ENCODE data around the gene USP32.

- TF ChIP-seq POLR2AphosphoS5 (IDR thresholded peaks at IDR 0.05; ENCODE audit: low read depth, low read length): no peak
- TF ChIP-seq POLR2A (IDR thresholded peaks at IDR 0.05; ENCODE audit: low read depth, low read length): no peak
- TF ChIP-seq TAF1 (IDR thresholded peaks at IDR 0.05; ENCODE audit: borderline replicate concordance, low read depth, low read length): no peak
These were observed 144.0 kb downstream of the USP32 start for GRCh38 chr17:60247836-60248461.

Data from GM12892 (cell line).